Gastrocnemius medialis (tissue), 4 donors: ENCODE data around the gene PPFIBP2. TPM values are rescaled to one million over a fixed set of nuclear protein-coding genes. Genes with fewer than 3 reads are reported as not detected.

ENCODE experiments used
- ATAC-seq, 2 donors: fragments of 150-250 bp; one replicate each; pipeline ENCODE4 v1.9.1; 2016
- DNase-seq, 2 donors: peaks; one replicate each; pipeline ENCODE4 v3.0.0-alpha.2; 2019
- H3K27ac ChIP-seq, 4 donors: fragments of 200-600 bp; sonication (generic); 1 replicate in 1 of 4; 2 replicates in 3 of 4; pipeline ENCODE4 v1.5.1; 2016 to 2018; ENCODE audit warnings: mild to moderate bottlenecking in 2 of 4, moderate library complexity in 1 of 4
- H3K27me3 ChIP-seq, 3 donors: fragments of 200-600 bp; sonication (generic) in 2 of 3; 1 replicate in 1 of 3; 2 replicates in 2 of 3; pipeline versions ENCODE4 v1.5.1 to v1.6.0; 2016 to 2019; ENCODE audit warnings: mild to moderate bottlenecking in 1 of 3, moderate library complexity in 1 of 3
- H3K36me3 ChIP-seq, 2 donors: fragments of 200-600 bp; sonication (generic) in 1 of 2; one replicate each; pipeline ENCODE4 v1.5.1; 2017 to 2018
- H3K4me1 ChIP-seq, 2 donors: fragments of 200-600 bp; sonication (generic) in 1 of 2; one replicate each; pipeline ENCODE4 v1.5.1; 2016 to 2017; ENCODE audit warnings: mild to moderate bottlenecking in 2 of 2
- H3K4me3 ChIP-seq, 4 donors: fragments of 200-600 bp; sonication (generic) in 3 of 4; 1 replicate in 1 of 4; 2 replicates in 3 of 4; pipeline ENCODE4 v1.5.1; 2016 to 2019; ENCODE audit warnings: mild to moderate bottlenecking in 2 of 4
- H3K9me3 ChIP-seq, 3 donors: fragments of 200-600 bp; sonication (generic) in 2 of 3; 1 replicate in 1 of 3; 2 replicates in 2 of 3; pipeline ENCODE4 v1.5.1; 2016 to 2019
- CTCF ChIP-seq, 5 experiments: fragments of 450-650 bp in 3 of 5; fragments of 200-600 bp in 2 of 5; sonication (generic) in 2 of 5; IDR thresholded peaks in 4 of 5; conservative IDR thresholded peaks in 1 of 5; 1 replicate in 4 of 5; 2 replicates in 1 of 5; pipeline ENCODE4 v1.5.1; 2016 to 2019; ENCODE audit warnings: antibody characterized with exemption in 5 of 5, mild to moderate bottlenecking in 3 of 5, moderate library complexity in 3 of 5
- POLR2A ChIP-seq, 2 donors: fragments of 450-650 bp; IDR thresholded peaks; one replicate each; pipeline ENCODE4 v1.6.1; 2017; ENCODE audit warnings: antibody characterized with exemption in 2 of 2, mild to moderate bottlenecking in 2 of 2, moderate library complexity in 2 of 2
- in situ Hi-C, 4 donors: fragments of 200-750 bp; cut with MboI; loops; one replicate each; pipeline versions ENCODE4 v1.15.0 to v1.8.0; 2017; ENCODE audit warnings: low sequenced_read_pairs in 4 of 4
- intact Hi-C: fragments of 100-400 bp; cut with DNase I; formaldehyde crosslinking; loops from one replicate; pipeline ENCODE4 v1.15.1; 2023; ENCODE audit warnings: low total_unique reads
- total RNA-seq, 4 donors: library from RNA; depleted of rRNA; stranded (reverse); fragments of >200 nt; gene quantifications; one replicate each; pipeline versions ENCODE4 v1.1.0 to v1.2.3, GENCODE V29; 2016

The PPFIBP2 gene
- total RNA-seq, 4 donors from 2014 or later = 10.5 to 33.5 (median 25.4) TPM

GRCh38 chr11:7635137-7635536 is 121.3 kb downstream of the PPFIBP2 start:
- Histone ChIP-seq H3K4me1 (peaks cover 2 to 7% of the 10 kb centered on the region in 2 donors), H3K36me3 (peaks cover 0 to 79% of the 10 kb centered on the region in 2 donors), H3K4me3 (no peak overlapping the region), H3K9me3 (no peaks in the 10 kb centered on the region), H3K27me3 (no peaks in the 10 kb centered on the region), H3K27ac (no peak overlapping the region)
- no peak for TF ChIP-seq POLR2A (IDR thresholded peaks at IDR 0.05)
- TF ChIP-seq CTCF (IDR thresholded peaks at IDR 0.05 in 4 of 5, conservative IDR thresholded peaks at IDR 0.05 in 1 of 5) = no peak
- no peak for DNase-seq
- intact Hi-C loops = no loop called here
- in situ Hi-C loops = no loop called here
- ATAC-seq = no peak

GRCh38 chr11:7635708-7636107 is 121.9 kb downstream of the PPFIBP2 start:
- Histone ChIP-seq H3K27me3 (no peaks in the 10 kb centered on the region), H3K9me3 (no peaks in the 10 kb centered on the region), H3K27ac (no peak overlapping the region), H3K4me1 (peaks cover 0 to 7% of the 10 kb centered on the region in 2 donors), H3K36me3 (peaks cover 0 to 79% of the 10 kb centered on the region in 2 donors), H3K4me3 (no peak overlapping the region)
- intact Hi-C loops (no loop called here), in situ Hi-C loops (no loop called here)
- TF ChIP-seq POLR2A (IDR thresholded peaks at IDR 0.05) (no peak), CTCF (IDR thresholded peaks at IDR 0.05 in 4 of 5, conservative IDR thresholded peaks at IDR 0.05 in 1 of 5) (no peak)
- DNase-seq (no peak), ATAC-seq (no peak)

- DNase-seq (no peak), ATAC-seq (no peak)
- Histone ChIP-seq H3K4me1 (peaks cover 0 to 7% of the 10 kb centered on the region in 2 donors), H3K27me3 (no peaks in the 10 kb centered on the region), H3K27ac (no peak overlapping the region), H3K36me3 (peaks cover 0 to 79% of the 10 kb centered on the region in 2 donors), H3K9me3 (no peaks in the 10 kb centered on the region), H3K4me3 (no peak overlapping the region)
- intact Hi-C loops = no loop called here
- TF ChIP-seq POLR2A (IDR thresholded peaks at IDR 0.05) (no peak), CTCF (IDR thresholded peaks at IDR 0.05 in 4 of 5, conservative IDR thresholded peaks at IDR 0.05 in 1 of 5) (no peak)
- in situ Hi-C loops = no loop called here
These were observed 122.6 kb downstream of the PPFIBP2 start for GRCh38 chr11:7636350-7636749.

GRCh38 chr11:7637447-7638157 is 123.8 kb downstream of the PPFIBP2 start:
- intact Hi-C loops (no loop called here), in situ Hi-C loops (no loop called here)
- TF ChIP-seq POLR2A (IDR thresholded peaks at IDR 0.05) (no peak), CTCF (IDR thresholded peaks at IDR 0.05 in 4 of 5, conservative IDR thresholded peaks at IDR 0.05 in 1 of 5) (no peak)
- DNase-seq (peak in 1 of 2 donors; percentile 41), ATAC-seq (peak; percentile 48 to 58)
- no peaks in the 10 kb centered on the region for H3K27me3 ChIP-seq
- H3K36me3 ChIP-seq = peaks cover 0 to 77% of the 10 kb centered on the region in 2 donors
- H3K27ac ChIP-seq = peak overlapping the region; percentile 15 to 53 (median 50)
- no peaks in the 10 kb centered on the region for H3K9me3 ChIP-seq
- no peak overlapping the region for H3K4me3 ChIP-seq
- peaks cover 0 to 10% of the 10 kb centered on the region in 2 donors for H3K4me1 ChIP-seq
